Astrocyte (in vitro differentiated cells and primary cell): ENCODE results near the gene CRISPLD2.

Source experiments
- CTCF ChIP-seq: IDR thresholded peaks from 2 replicates; pipeline ENCODE4 v1.5.1; 2011; ENCODE audit warnings: low read depth, mild to moderate bottlenecking, inconsistent platforms, low read length, moderate library complexity; ENCODE audit not compliant: insufficient read depth
- EZH2 ChIP-seq: IDR thresholded peaks from 2 replicates; pipeline ENCODE4 v1.6.1; 2012; ENCODE audit warnings: mild to moderate bottlenecking, low read length, inconsistent platforms; ENCODE audit not compliant: insufficient read depth

GRCh38 chr16:84892097-84892496, 72.3 kb downstream of the CRISPLD2 start:
- no peak for TF ChIP-seq CTCF
- TF ChIP-seq EZH2 = no peak
